Stimulated activated CD8-positive, alpha-beta memory T cell treated with anti-CD3 and anti-CD28 coated beads, Interleukin-7, amount 100 ng/mL, for 1 hour (primary cell): ENCODE results near the gene GRWD1.

Source experiments
- DNase-seq, 2 donors: peaks; one replicate each; pipeline ENCODE4 v3.0.0-alpha.2; 2020; ENCODE audit warnings: low read depth in 2 of 2

The GRWD1 gene

GRCh38 chr19:48424694-48425219 lies 21.0 kb upstream of the GRWD1 start:
- DNase-seq, result no peak

- no peak for DNase-seq
Observed at GRCh38 chr19:48428670-48429069, 17.1 kb upstream of the GRWD1 start.

GRCh38 chr19:48433337-48433736 lies 12.4 kb upstream of the GRWD1 start:
- no peak for DNase-seq

- no peak for DNase-seq
Observed at GRCh38 chr19:48436586-48436985, 9.2 kb upstream of the GRWD1 start.

- no peak for DNase-seq
Observed at GRCh38 chr19:48441360-48442050, 4.3 kb upstream of the GRWD1 start.

- DNase-seq, result no peak
Observed at GRCh38 chr19:48442116-48443035, 3.4 kb upstream of the GRWD1 start.

GRCh38 chr19:48443256-48443655 lies 2.5 kb upstream of the GRWD1 start:
- no peak for DNase-seq

- DNase-seq, result no peak
Observed at GRCh38 chr19:48443731-48444128, 2.1 kb upstream of the GRWD1 start.

GRCh38 chr19:48444129-48444935 lies 1.5 kb upstream of the GRWD1 start:
- no peak for DNase-seq

- DNase-seq, result no peak
Observed at GRCh38 chr19:48444936-48445200, 915 bp upstream of the GRWD1 start.

GRCh38 chr19:48445256-48445605 lies 552 bp upstream of the GRWD1 start:
- DNase-seq, result no peak

GRCh38 chr19:48446579-48446978 lies 796 bp downstream of the GRWD1 start:
- no peak for DNase-seq

GRCh38 chr19:48448563-48448962 lies 2.8 kb downstream of the GRWD1 start:
- no peak for DNase-seq

GRCh38 chr19:48450441-48450840 lies 4.7 kb downstream of the GRWD1 start:
- DNase-seq, result no peak

GRCh38 chr19:48450863-48451262 lies 5.1 kb downstream of the GRWD1 start:
- no peak for DNase-seq

- no peak for DNase-seq
Observed at GRCh38 chr19:48451624-48452023, 5.8 kb downstream of the GRWD1 start.

- no peak for DNase-seq
Observed at GRCh38 chr19:48452289-48453190, 6.8 kb downstream of the GRWD1 start.

- no peak for DNase-seq
Observed at GRCh38 chr19:48454150-48454730, 8.5 kb downstream of the GRWD1 start.

GRCh38 chr19:48455171-48455907 lies 9.6 kb downstream of the GRWD1 start, which contains the start of gene KCNJ14:
Gene KCNJ14 (plus strand): TSS chr19:48455574. CDS start chr19:48461725, 6,151 bp downstream.
- DNase-seq, result no peak

GRCh38 chr19:48455908-48456562 lies 10.3 kb downstream of the GRWD1 start:
- no peak for DNase-seq
